GM19455 (cell line): ENCODE measurements around the gene MED13L.
"Not testable (repeated sequence)": the region's sequence is repeated elsewhere in the genome, so short reads cannot be mapped to it uniquely, and the experiment has no call there.

Experiments used
- ATAC-seq: cut with Tn5 transposase; IDR thresholded peaks from one replicate; pipeline ENCODE4 v1.9.1; 2021; ENCODE audit not compliant: unreplicated experiment

The MED13L gene

DNA sequence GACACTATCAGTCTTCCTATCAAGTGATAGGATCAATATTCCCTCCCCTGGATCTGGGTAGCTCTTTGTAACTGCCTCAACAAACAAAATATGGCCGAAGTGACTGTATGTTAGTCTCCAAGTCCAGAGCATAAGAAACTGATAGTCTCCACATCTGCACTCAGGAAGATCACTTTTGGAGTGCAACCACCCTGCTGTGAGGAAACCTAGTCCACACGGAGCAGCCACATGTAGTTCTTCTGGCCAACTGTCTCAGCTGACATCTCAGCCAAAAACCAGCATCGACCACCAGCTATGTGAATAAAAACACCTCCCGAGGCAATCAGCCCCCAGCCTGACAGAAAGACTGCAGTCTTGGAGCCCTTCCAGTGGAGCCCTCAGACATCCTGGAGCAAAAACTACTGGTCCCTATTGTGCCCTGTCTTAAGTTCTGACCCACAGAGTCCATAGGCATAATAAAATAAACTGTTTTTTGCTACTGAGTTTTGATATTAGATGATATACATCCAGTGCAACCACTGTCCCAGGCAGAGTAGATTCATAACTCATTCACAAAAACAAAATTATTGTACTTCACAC is 143.8 kb downstream of the MED13L start:
- ATAC-seq, result no peak

DNA sequence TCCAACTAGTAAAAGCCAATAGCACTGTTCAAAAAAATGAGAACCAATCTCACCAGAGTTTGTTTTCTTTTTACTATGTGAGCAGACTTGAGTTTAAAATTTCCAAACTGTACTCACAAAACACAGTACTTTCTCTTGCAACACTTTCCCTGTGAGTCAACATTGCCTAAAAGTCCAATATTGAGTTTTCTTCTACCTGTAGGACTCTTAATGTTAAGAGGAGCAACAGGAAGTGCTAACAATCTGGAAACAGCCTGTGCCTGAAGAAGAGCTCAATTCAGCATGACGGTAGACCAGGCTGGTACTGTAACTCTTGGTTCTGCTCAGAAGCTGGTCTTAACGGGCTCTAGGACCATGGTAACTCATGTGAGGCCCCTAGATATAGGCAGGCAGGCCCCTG is 144.3 kb downstream of the MED13L start:
- ATAC-seq, result no peak

DNA sequence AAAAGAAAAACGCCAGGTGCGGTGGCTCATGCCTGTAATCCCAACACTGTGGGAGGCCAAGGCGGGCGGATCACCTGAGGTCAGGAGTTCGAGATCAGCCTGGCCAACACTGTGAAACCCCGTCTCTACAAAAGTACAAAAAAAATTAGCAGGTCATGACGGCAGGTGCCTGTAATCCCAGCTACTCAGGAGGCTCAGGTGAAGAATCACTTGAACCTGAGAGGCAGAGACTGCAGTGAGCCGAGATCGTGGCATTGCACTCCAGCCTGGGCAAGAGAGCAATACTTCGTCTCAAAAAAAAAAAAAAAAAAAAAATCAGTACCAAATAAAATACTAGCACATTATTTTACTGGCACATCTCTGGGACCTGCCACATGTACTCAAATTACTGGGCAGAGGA is 145.5 kb downstream of the MED13L start:
- not testable (repeated sequence) for ATAC-seq

DNA sequence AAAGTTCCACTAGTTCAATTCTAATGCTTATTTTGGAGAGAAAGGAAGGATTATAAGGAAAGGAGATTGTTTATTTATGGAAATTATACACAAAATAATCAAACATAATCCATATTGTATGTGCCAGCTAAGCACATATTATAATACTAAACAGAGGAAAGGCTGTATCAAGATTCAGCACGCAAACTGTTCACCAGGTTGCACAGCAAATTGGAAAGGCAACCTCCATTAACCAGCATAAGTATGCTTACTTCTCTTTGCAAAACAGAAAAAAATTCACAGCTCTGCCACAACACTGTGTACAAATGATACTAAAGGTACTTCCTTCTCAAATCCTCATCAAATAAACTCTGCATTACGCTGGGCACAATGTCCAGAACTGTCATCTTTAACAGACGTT is 146.3 kb downstream of the MED13L start:
- ATAC-seq, result no peak

DNA sequence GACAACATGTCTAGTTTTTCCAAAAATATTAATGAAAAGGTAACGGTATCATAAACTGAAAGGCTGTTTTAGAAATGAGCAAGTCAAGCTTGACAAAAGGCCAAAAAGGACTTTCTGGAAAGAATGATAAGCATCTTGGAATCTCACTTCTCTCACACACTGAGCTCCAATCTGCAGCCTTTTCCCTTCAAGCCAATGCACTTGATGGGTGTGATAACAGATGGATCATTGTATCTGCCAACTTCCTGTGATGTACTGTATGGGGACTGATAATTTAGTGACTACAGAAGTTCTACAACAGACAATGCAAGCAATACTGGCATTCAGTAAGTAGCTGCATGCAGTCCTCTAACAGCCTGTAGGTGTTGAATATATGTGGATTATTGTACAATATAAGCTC is 147.1 kb downstream of the MED13L start:
- no peak for ATAC-seq

GRCh38 chr12:116128779-116129178 is 148.7 kb downstream of the MED13L start:
- no peak for ATAC-seq

- ATAC-seq, result no peak
These were observed 149.6 kb downstream of the MED13L start for GRCh38 chr12:116127859-116128258.

DNA sequence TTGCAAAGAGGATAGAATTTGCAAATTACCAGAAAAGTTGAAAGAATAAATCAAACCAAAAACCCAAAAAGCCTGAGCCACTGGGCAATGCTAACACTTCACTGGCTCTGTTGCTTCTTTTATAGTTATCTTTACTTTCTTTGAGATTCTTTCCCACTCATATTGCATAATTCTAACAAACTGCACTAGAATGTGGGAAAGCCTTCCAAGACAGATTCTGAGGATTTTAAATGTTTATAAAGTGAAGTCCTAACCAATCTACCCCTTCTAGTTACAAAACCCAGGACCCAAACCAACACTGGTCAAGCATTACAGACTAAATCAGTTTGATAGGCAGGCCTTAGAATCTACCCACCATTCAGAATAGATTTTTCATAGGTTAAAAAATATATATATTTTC is 150.9 kb downstream of the MED13L start:
- no peak for ATAC-seq

GRCh38 chr12:116125956-116126566 is 151.4 kb downstream of the MED13L start:
- ATAC-seq, result no peak

- no peak for ATAC-seq
These were observed 152.4 kb downstream of the MED13L start for GRCh38 chr12:116125084-116125483.

GRCh38 chr12:116123451-116124258 is 153.8 kb downstream of the MED13L start:
- peak; percentile 83 for ATAC-seq

DNA sequence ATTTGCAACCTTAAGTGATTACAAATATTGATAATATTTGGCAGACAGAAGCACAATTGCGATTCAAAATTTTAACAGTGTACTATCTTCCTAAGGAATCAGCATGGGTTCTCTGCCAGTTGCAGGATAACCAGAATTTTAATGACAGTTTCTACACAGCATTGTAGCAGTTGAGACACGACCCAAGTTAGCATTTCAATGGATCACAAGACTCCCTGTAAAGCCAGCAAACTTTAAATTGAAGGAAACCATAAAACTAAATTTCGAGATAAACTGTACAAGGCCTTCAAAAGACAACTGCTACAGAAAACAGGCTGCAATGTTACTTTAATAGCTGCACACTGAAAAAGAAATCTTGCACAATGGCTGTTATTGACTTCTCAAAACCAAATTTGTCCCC is 154.9 kb downstream of the MED13L start:
- ATAC-seq, result no peak

- no peak for ATAC-seq
These were observed 156.0 kb downstream of the MED13L start for GRCh38 chr12:116121453-116121871.

DNA sequence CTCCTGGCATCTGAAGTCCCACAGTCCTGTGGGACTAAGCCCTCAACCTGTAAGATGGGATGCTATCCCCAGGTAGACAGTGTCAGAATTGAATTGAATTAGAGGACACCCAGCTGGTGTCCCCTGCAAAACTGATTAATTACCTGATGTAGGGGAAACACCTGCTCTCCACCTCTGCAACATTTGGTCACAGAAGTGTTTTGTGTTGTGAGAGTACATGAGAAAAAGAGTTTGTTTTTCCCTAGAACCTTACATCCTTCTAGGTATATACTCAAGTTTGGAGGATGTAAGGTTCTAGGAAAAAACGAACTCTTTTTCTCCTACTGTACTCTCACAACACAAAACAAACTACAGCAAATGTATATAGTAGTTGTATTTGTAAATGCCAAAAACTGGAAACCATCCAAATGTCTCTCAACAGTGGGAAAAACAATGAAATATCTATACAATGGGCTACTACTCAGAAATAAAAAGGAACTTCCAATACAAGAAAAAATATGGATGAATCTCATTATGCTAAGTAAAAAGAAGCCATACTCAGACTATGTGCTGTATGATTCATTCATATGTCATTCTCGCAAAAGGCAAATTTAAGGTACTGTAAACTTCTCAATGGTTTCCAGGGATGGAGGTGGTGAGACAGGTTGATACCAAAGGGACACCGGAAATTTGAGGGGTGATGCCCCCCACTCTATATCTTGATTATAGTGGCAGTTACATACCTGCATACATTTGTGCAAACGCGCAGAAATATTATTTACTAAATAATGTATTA is 160.7 kb downstream of the MED13L start:
- ATAC-seq, result no peak

GRCh38 chr12:116113398-116114130 is 163.9 kb downstream of the MED13L start:
- no peak for ATAC-seq

DNA sequence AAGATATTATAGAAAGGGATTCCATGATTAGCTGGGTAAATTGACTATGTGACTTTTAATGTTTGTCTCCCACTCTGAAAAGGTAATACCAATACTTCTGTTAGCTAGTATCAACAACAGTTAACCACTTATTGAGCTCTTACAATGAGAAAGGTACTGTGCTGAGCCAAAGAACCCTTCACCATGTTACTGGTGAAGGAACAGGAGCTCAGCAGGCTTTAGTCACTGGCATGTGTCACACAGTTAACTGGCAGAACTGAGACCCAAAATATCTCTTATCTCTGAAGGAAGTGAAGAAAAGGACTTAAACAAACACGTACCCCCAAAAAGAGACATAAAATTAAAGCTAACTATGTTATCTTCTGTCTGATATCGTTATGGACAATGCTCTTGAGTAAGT is 170.6 kb downstream of the MED13L start:
- ATAC-seq, result no peak

DNA sequence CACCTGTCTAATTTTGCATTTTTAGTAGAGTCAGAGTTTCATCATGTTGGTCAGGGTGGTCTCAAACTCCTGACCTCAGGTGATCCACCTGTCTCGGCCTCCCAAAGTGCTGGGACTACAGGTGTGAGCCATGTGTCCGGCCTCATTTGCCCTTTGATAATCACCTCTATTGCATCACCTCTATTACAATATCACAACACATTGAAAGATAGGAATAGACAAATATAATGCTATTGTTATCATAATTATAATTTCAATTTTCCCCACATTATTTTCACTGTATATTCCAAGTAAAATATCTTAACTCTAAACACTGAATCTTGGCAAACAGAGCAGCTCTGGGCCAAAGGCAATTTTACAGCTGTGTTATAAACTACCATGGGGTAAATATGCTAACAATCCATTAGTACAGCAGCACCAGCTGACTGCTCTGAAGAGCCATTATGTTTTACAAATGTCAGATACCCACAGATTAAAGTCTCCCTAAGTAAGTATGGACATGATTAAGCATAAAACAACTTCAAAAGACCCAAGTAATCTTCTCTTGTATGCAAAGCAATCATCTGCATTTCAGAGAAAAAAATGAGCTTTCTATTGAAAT is 173.2 kb downstream of the MED13L start:
- no peak for ATAC-seq

- no peak for ATAC-seq
These were observed 175.5 kb downstream of the MED13L start for GRCh38 chr12:116101991-116102390.

- no peak for ATAC-seq
These were observed 177.7 kb downstream of the MED13L start for GRCh38 chr12:116099652-116100432.

DNA sequence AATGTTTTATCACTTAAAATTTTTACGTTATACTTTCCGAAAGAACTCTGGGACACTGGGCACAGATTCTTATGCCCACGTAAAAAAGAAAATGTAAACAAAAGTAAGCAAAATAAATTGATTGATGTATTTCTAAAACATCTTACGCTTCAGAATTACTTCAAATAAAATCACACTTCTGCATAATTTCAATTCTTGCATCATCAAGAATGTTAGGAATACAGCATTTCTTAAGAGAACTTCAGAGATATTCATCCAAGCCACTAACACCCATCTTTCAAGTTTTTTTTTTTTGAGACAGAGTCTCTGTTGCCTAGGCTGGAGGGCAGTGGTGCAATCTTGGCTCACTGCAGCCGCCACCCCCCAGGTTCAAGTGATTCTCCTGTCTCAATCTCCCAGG is 180.6 kb downstream of the MED13L start:
- ATAC-seq, result no peak
